Brain microvascular endothelial cell (primary cell): ENCODE data around the gene COL21A1.

Source experiments
- DNase-seq: peaks from one replicate; pipeline ENCODE4 v3.0.0-alpha.2; 2020
- H3K27ac ChIP-seq: fragments of 250-450 bp; sonication (Bioruptor Pico); 2 replicates; pipeline ENCODE4 v1.5.1; 2020; ENCODE audit warnings: mild to moderate bottlenecking, moderate library complexity
- H3K27me3 ChIP-seq: fragments of 250-450 bp; sonication (Bioruptor Pico); replicated peaks from 2 replicates; pipeline ENCODE4 v1.5.1; 2020; ENCODE audit warnings: mild to moderate bottlenecking
- H3K36me3 ChIP-seq: fragments of 250-450 bp; sonication (Bioruptor Pico); replicated peaks from 2 replicates; pipeline ENCODE4 v1.5.1; 2020; ENCODE audit warnings: mild to moderate bottlenecking
- H3K4me3 ChIP-seq: 2 replicates; pipeline ENCODE4 v1.5.1; 2011; ENCODE audit warnings: low read depth, mild to moderate bottlenecking, control low read depth, low read length, moderate library complexity
- CTCF ChIP-seq: IDR thresholded peaks from 2 replicates; pipeline ENCODE4 v1.5.1; 2011; ENCODE audit warnings: low read depth, mild to moderate bottlenecking, moderate library complexity, low read length, control low read depth, inconsistent platforms; ENCODE audit errors: missing control alignments
- in situ Hi-C: cut with HindIII; loops from 2 replicates; pipeline ENCODE4 v1.10.0; 2017; ENCODE audit warnings: low sequenced_read_pairs, low pct_ligation_motif_present

COL21A1 gene

GRCh38 chr6:56222499-56222898 lies 24.9 kb downstream of the COL21A1 start:
- in situ Hi-C loops, result no loop called here
- DNase-seq, result no peak
- H3K4me3 ChIP-seq, result no peak overlapping the region
- H3K27ac ChIP-seq, result no peak overlapping the region
- no peaks in the 10 kb centered on the region for H3K27me3 ChIP-seq
- no peak for TF ChIP-seq CTCF
- H3K36me3 ChIP-seq, result no peaks in the 10 kb centered on the region

GRCh38 chr6:56220078-56220477 lies 27.3 kb downstream of the COL21A1 start:
- Histone ChIP-seq H3K36me3 (no peaks in the 10 kb centered on the region), H3K4me3 (no peak overlapping the region), H3K27me3 (no peaks in the 10 kb centered on the region), H3K27ac (no peak overlapping the region)
- no peak for DNase-seq
- TF ChIP-seq CTCF, result no peak
- in situ Hi-C loops, result no loop called here

- Histone ChIP-seq H3K27ac (no peak overlapping the region), H3K4me3 (no peak overlapping the region), H3K27me3 (no peaks in the 10 kb centered on the region), H3K36me3 (no peaks in the 10 kb centered on the region)
- in situ Hi-C loops, result no loop called here
- no peak for DNase-seq
- no peak for TF ChIP-seq CTCF
These were observed 32.7 kb downstream of the COL21A1 start for GRCh38 chr6:56214703-56215101.

GRCh38 chr6:56214041-56214702 lies 33.2 kb downstream of the COL21A1 start:
- no peaks in the 10 kb centered on the region for H3K27me3 ChIP-seq

GRCh38 chr6:56211724-56212123 lies 35.7 kb downstream of the COL21A1 start:
- DNase-seq, result no peak
- H3K4me3 ChIP-seq, result no peak overlapping the region
- no peaks in the 10 kb centered on the region for H3K36me3 ChIP-seq
- H3K27ac ChIP-seq, result no peak overlapping the region
- in situ Hi-C loops, result no loop called here
- no peaks in the 10 kb centered on the region for H3K27me3 ChIP-seq
- no peak for TF ChIP-seq CTCF

More at GRCh38 chr6:56214041-56214702, 33.2 kb downstream of the COL21A1 start:
- in situ Hi-C loops, result no loop called here
- H3K27ac ChIP-seq, result no peak overlapping the region
- no peak overlapping the region for H3K4me3 ChIP-seq
- no peaks in the 10 kb centered on the region for H3K36me3 ChIP-seq
- no peak for TF ChIP-seq CTCF
- no peak for DNase-seq

GRCh38 chr6:56204134-56204533 lies 43.2 kb downstream of the COL21A1 start:
- Histone ChIP-seq H3K4me3 (no peak overlapping the region), H3K27ac (no peak overlapping the region), H3K36me3 (no peaks in the 10 kb centered on the region), H3K27me3 (no peaks in the 10 kb centered on the region)
- TF ChIP-seq CTCF, result no peak
- in situ Hi-C loops, result no loop called here
- DNase-seq, result peak; percentile 33
